HepG2 (cell line): ENCODE data around the gene COX10. TPM values are rescaled to one million over a fixed set of nuclear protein-coding genes. Genes with fewer than 3 reads are reported as not detected.

ENCODE experiments used
- ATF1 ChIP-seq: IDR thresholded peaks from 2 replicates; pipeline ENCODE4 v1.6.1; 2016; ENCODE audit warnings: mild to moderate bottlenecking, control low read depth
- BCL6 ChIP-seq: IDR thresholded peaks from 2 replicates; pipeline ENCODE4 v1.6.1; 2016; ENCODE audit warnings: missing genetic modification reagents, missing compliant biosample characterization
- BORCS8-MEF2B ChIP-seq: sonication (generic); formaldehyde crosslinking; IDR thresholded peaks from 2 replicates; pipeline ENCODE4 v1.8.0; 2022; ENCODE audit warnings: mild to moderate bottlenecking, missing genetic modification reagents
- CCAR2 ChIP-seq: fragments of 200-400 bp; formaldehyde crosslinking; optimal IDR thresholded peaks from 2 replicates; pipeline ENCODE3; 2018; ENCODE audit warnings: low read depth, mild to moderate bottlenecking, low read length, moderate library complexity
- DR1 ChIP-seq: sonication (generic); formaldehyde crosslinking; IDR thresholded peaks from 2 replicates; pipeline ENCODE4 v1.8.0; 2021; ENCODE audit warnings: mild to moderate bottlenecking, missing genetic modification reagents, inconsistent platforms
- FOXK1 ChIP-seq: sonication (generic); formaldehyde crosslinking; IDR thresholded peaks from 2 replicates; pipeline ENCODE4 v1.4.0; 2020; ENCODE audit warnings: low read depth, missing genetic modification reagents, borderline replicate concordance
- GTF2F1 ChIP-seq: fragments of 150-350 bp; IDR thresholded peaks from 2 replicates; pipeline ENCODE4 v1.6.1; 2014; ENCODE audit warnings: low read length
- HIC2 ChIP-seq: sonication (generic); formaldehyde crosslinking; IDR thresholded peaks from 2 replicates; pipeline ENCODE4 v1.9.0; 2022; ENCODE audit warnings: low read depth, missing genetic modification reagents
- HNRNPUL1 ChIP-seq: fragments of 200-400 bp; formaldehyde crosslinking; IDR thresholded peaks from 2 replicates; pipeline ENCODE4 v1.6.1; 2017; ENCODE audit warnings: low read depth, mild to moderate bottlenecking, low read length, moderate library complexity
- IRF9 ChIP-seq: sonication (generic); formaldehyde crosslinking; IDR thresholded peaks from 2 replicates; pipeline ENCODE4 v1.8.0; 2022; ENCODE audit warnings: missing genetic modification reagents, mild to moderate bottlenecking, borderline replicate concordance
- KLF9 ChIP-seq: IDR thresholded peaks from 2 replicates; pipeline ENCODE4 v1.6.1; 2016; ENCODE audit warnings: low read depth
- LCORL ChIP-seq, 2 experiments: fragments of 450-650 bp in 1 of 2; sonication (generic) in 1 of 2; formaldehyde crosslinking in 1 of 2; IDR thresholded peaks; 2 replicates each; pipeline versions ENCODE4 v1.5.0 to v1.6.1; 2017 to 2020; ENCODE audit warnings: antibody characterized with exemption in 1 of 2, missing genetic modification reagents in 1 of 2
- SALL2 ChIP-seq: sonication (generic); formaldehyde crosslinking; IDR thresholded peaks from 2 replicates; pipeline ENCODE4 v1.8.1; 2023; ENCODE audit warnings: mild to moderate bottlenecking, missing genetic modification reagents, inconsistent platforms
- SUZ12 ChIP-seq: fragments of 150-350 bp; IDR thresholded peaks from 2 replicates; pipeline ENCODE4 v1.6.1; 2014; ENCODE audit warnings: low read depth, low read length
- TGIF2 ChIP-seq: IDR thresholded peaks from 2 replicates; pipeline ENCODE4 v1.6.1; 2016; ENCODE audit warnings: control low read depth, missing compliant biosample characterization
- TRAFD1 ChIP-seq: sonication (generic); formaldehyde crosslinking; IDR thresholded peaks from 2 replicates; pipeline ENCODE4 v1.5.1; 2020; ENCODE audit warnings: missing genetic modification reagents, mild to moderate bottlenecking, borderline replicate concordance
- ZBTB7A ChIP-seq: sonication (generic); formaldehyde crosslinking; IDR thresholded peaks from 2 replicates; pipeline ENCODE4 v1.8.0; 2022; ENCODE audit warnings: mild to moderate bottlenecking, missing genetic modification reagents
- ZNF17 ChIP-seq: sonication (generic); formaldehyde crosslinking; IDR thresholded peaks from 2 replicates; pipeline ENCODE4 v1.5.0; 2020; ENCODE audit warnings: mild to moderate bottlenecking, missing genetic modification reagents
- ZNF225 ChIP-seq: sonication (generic); formaldehyde crosslinking; IDR thresholded peaks from 2 replicates; pipeline ENCODE4 v1.4.0; 2020; ENCODE audit warnings: mild to moderate bottlenecking, missing genetic modification reagents
- ZNF251 ChIP-seq: sonication (generic); formaldehyde crosslinking; IDR thresholded peaks from 2 replicates; pipeline ENCODE4 v1.9.0; 2021; ENCODE audit warnings: mild to moderate bottlenecking, missing genetic modification reagents
- ZNF256 ChIP-seq: sonication (generic); formaldehyde crosslinking; conservative IDR thresholded peaks from 2 replicates; pipeline ENCODE4 v1.4.0; 2020; ENCODE audit warnings: missing genetic modification reagents
- ZNF484 ChIP-seq: sonication (generic); formaldehyde crosslinking; IDR thresholded peaks from 2 replicates; pipeline ENCODE4 v1.5.1; 2020; ENCODE audit warnings: mild to moderate bottlenecking, low read depth, missing genetic modification reagents, borderline replicate concordance
- ZNF552 ChIP-seq: sonication (generic); formaldehyde crosslinking; IDR thresholded peaks from 2 replicates; pipeline ENCODE4 v1.9.0; 2022; ENCODE audit warnings: missing genetic modification reagents, mild to moderate bottlenecking, borderline replicate concordance
- ZNF572 ChIP-seq: sonication (generic); formaldehyde crosslinking; IDR thresholded peaks from 2 replicates; pipeline ENCODE4 v1.5.1; 2020; ENCODE audit warnings: mild to moderate bottlenecking, missing genetic modification reagents
- ZNF577 ChIP-seq: sonication (generic); formaldehyde crosslinking; IDR thresholded peaks from 2 replicates; pipeline ENCODE4 v1.4.0; 2020; ENCODE audit warnings: mild to moderate bottlenecking, low read depth, missing genetic modification reagents, borderline replicate concordance
- ZNF589 ChIP-seq: sonication (generic); formaldehyde crosslinking; conservative IDR thresholded peaks from 2 replicates; pipeline ENCODE4 v1.8.0; 2022; ENCODE audit warnings: mild to moderate bottlenecking, moderate library complexity, missing genetic modification reagents
- ZNF724P ChIP-seq: sonication (generic); formaldehyde crosslinking; IDR thresholded peaks from 2 replicates; pipeline ENCODE4 v1.8.0; 2022; ENCODE audit warnings: missing genetic modification reagents, borderline replicate concordance
- polyA plus RNA-seq, 8 experiments: library from polyadenylated mRNA; depleted of rRNA in 3 of 8; stranded (reverse) in 7 of 8; unstranded in 1 of 8; fragments of >200 nt; fragmentation: Illumina TruSeq in 4 of 8; extraction: Trizol in 4 of 8; gene quantifications; 2 replicates each; pipeline versions ENCODE4 v1.2.1 to v1.2.3, GENCODE V29; 2011 to 2016; ENCODE audit warnings: low read depth in 4 of 8, missing spikeins in 1 of 8, mixed read lengths in 1 of 8; ENCODE audit not compliant: insufficient read depth in 1 of 8
- total RNA-seq, 5 experiments: library from RNA; depleted of rRNA; stranded (reverse); fragments of >200 nt; fragmentation: Illumina TruSeq; extraction: Trizol; gene quantifications; 2 replicates each; pipeline ENCODE4 v1.2.3, GENCODE V29; 2016; ENCODE audit warnings: low read depth in 1 of 5

Gene COX10
- total and polyA plus RNA-seq, 2 of the 13 experiments (the other 11 are each of a cell fraction or from before 2014, with no cell fraction given) = 13.9 to 20.1 TPM

DNA sequence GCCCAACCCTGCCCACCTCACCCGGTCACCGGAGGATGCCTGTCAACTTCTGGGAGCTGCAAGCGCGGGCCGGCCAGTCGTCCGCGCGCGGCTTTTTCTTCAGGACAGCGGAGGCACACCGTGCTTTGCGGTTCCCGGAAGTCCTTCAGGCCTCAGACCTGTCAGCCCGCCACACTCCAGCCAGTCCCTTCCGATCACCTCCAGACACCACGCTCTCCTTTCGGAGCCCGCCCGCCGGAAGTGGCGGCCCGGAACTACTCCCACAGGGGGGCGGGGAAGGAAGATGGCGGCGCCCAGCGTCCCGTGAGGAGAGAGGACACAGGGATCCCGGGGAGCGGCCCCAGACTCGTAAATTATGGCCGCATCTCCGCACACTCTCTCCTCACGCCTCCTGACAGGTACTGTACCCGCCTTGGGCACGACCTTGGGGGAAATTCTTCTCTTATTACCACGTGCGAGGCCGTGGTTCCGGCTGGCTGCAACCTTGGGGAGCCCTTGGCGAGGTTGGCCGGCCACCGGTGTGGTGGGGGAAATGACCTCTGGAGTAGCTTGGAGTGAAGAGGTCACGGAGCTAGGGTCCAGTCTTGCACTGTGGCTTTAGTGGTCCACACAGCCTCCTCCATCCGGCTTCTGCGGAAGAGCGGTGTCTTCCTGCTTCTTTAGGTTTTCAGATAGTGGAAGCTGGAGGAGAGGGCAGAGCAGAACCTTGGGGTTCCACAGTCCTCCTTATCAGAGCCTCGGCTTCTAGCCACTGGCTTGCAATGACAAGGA lies at the start of gene COX10 (continued):
- TF ChIP-seq IRF9 (CRISPR knock-in tag) (peak; percentile 58), KLF9 (CRISPR knock-in tag) (peak; percentile 69), ZNF577 (CRISPR knock-in tag) (no peak), SUZ12 (no peak), ZBTB7A (CRISPR knock-in tag) (no peak), ZNF225 (CRISPR knock-in tag) (no peak), HNRNPUL1 (no peak), LCORL (IDR thresholded peaks at IDR 0.05) (no peak), LCORL (CRISPR knock-in tag; IDR thresholded peaks at IDR 0.05) (peak; percentile 33; the same call in 1 of the 2 replicates), GTF2F1 (no peak), BORCS8-MEF2B (CRISPR knock-in tag) (peak; percentile 89), ZNF251 (CRISPR knock-in tag) (no peak), DR1 (peak; percentile 75), FOXK1 (CRISPR knock-in tag) (peak; percentile 46; the same call in 1 of the 2 replicates), ZNF17 (CRISPR knock-in tag) (no peak), CCAR2 (no peak), ZNF484 (no peak), HIC2 (CRISPR knock-in tag) (no peak), TRAFD1 (CRISPR knock-in tag) (no peak), ZNF589 (no peak; the same call in 1 of the 2 replicates), ATF1 (CRISPR knock-in tag) (peak; percentile 88), ZNF552 (CRISPR knock-in tag) (0 out of 2 replicates have a peak, but pooled peaks have one; percentile 58), TGIF2 (CRISPR knock-in tag) (peak; percentile 92), SALL2 (peak; percentile 60; the same call in 1 of the 2 replicates), BCL6 (CRISPR knock-in tag) (peak; percentile 55), ZNF572 (CRISPR knock-in tag) (no peak), ZNF724P (CRISPR knock-in tag) (peak; percentile 59; the same call in 1 of the 2 replicates), ZNF256 (CRISPR knock-in tag) (no peak)
